HepG2 (cell line): ENCODE data around the gene SF3B5. TPM values are rescaled to one million over a fixed set of nuclear protein-coding genes. Genes with fewer than 3 reads are reported as not detected.

ENCODE experiments used
- ADNP ChIP-seq: sonication (generic); formaldehyde crosslinking; IDR thresholded peaks from 2 replicates; pipeline ENCODE4 v1.4.0; 2020; ENCODE audit warnings: missing genetic modification reagents
- GRHL1 ChIP-seq: sonication (generic); formaldehyde crosslinking; conservative IDR thresholded peaks from 2 replicates; pipeline ENCODE4 v1.8.0; 2022; ENCODE audit warnings: missing genetic modification reagents
- MIXL1 ChIP-seq: IDR thresholded peaks from 2 replicates; pipeline ENCODE4 v1.6.1; 2016
- MLXIP ChIP-seq: sonication (generic); formaldehyde crosslinking; IDR thresholded peaks from 2 replicates; pipeline ENCODE4 v1.9.0; 2021; ENCODE audit warnings: missing genetic modification reagents, borderline replicate concordance
- NCOA5 ChIP-seq: sonication (generic); formaldehyde crosslinking; IDR thresholded peaks from 2 replicates; pipeline ENCODE4 v1.4.0; 2020; ENCODE audit warnings: missing genetic modification reagents
- PCBP2 ChIP-seq: fragments of 200-400 bp; formaldehyde crosslinking; optimal IDR thresholded peaks from 2 replicates; pipeline ENCODE3; 2018; ENCODE audit warnings: low read length, low read depth; ENCODE audit not compliant: poor library complexity, severe bottlenecking
- PTBP1 ChIP-seq: fragments of 200-400 bp; formaldehyde crosslinking; IDR thresholded peaks from 2 replicates; pipeline ENCODE4 v1.6.1; 2018; ENCODE audit warnings: low read length, low read depth; ENCODE audit not compliant: poor library complexity, severe bottlenecking
- SALL1 ChIP-seq: sonication (generic); formaldehyde crosslinking; IDR thresholded peaks from 2 replicates; pipeline ENCODE4 v1.8.0; 2022; ENCODE audit warnings: mild to moderate bottlenecking, missing genetic modification reagents
- SNAPC4 ChIP-seq: sonication (generic); formaldehyde crosslinking; IDR thresholded peaks from 2 replicates; pipeline ENCODE4 v1.4.0; 2020; ENCODE audit warnings: mild to moderate bottlenecking, missing genetic modification reagents
- TBL1XR1 ChIP-seq: fragments of 150-350 bp; IDR thresholded peaks from 2 replicates; pipeline ENCODE4 v1.6.1; 2014; ENCODE audit warnings: borderline replicate concordance, low read length; ENCODE audit not compliant: partially characterized antibody
- TFE3 ChIP-seq: IDR thresholded peaks from 2 replicates; pipeline ENCODE4 v1.6.1; 2016
- ZBTB43 ChIP-seq: sonication (generic); formaldehyde crosslinking; conservative IDR thresholded peaks from 2 replicates; pipeline ENCODE4 v1.4.0; 2020; ENCODE audit warnings: missing genetic modification reagents
- ZFP1 ChIP-seq: IDR thresholded peaks from 2 replicates; pipeline ENCODE4 v1.6.1; 2016
- ZNF44 ChIP-seq: sonication (generic); formaldehyde crosslinking; IDR thresholded peaks from 2 replicates; pipeline ENCODE4 v1.5.1; 2020; ENCODE audit warnings: mild to moderate bottlenecking, missing genetic modification reagents
- ZNF75D ChIP-seq: sonication (generic); formaldehyde crosslinking; IDR thresholded peaks from 2 replicates; pipeline ENCODE4 v1.8.1; 2023; ENCODE audit warnings: missing genetic modification reagents, mild to moderate bottlenecking, borderline replicate concordance
- ZNF879 ChIP-seq: sonication (generic); formaldehyde crosslinking; IDR thresholded peaks from 2 replicates; pipeline ENCODE4 v1.8.1; 2023; ENCODE audit warnings: missing genetic modification reagents
- polyA plus RNA-seq, 8 experiments: library from polyadenylated mRNA; depleted of rRNA in 3 of 8; stranded (reverse) in 7 of 8; unstranded in 1 of 8; fragments of >200 nt; fragmentation: Illumina TruSeq in 4 of 8; extraction: Trizol in 4 of 8; gene quantifications; 2 replicates each; pipeline versions ENCODE4 v1.2.1 to v1.2.3, GENCODE V29; 2011 to 2016; ENCODE audit warnings: low read depth in 4 of 8, missing spikeins in 1 of 8, mixed read lengths in 1 of 8; ENCODE audit not compliant: insufficient read depth in 1 of 8
- total RNA-seq, 5 experiments: library from RNA; depleted of rRNA; stranded (reverse); fragments of >200 nt; fragmentation: Illumina TruSeq; extraction: Trizol; gene quantifications; 2 replicates each; pipeline ENCODE4 v1.2.3, GENCODE V29; 2016; ENCODE audit warnings: low read depth in 1 of 5

SF3B5 gene
- total and polyA plus RNA-seq, 2 of the 13 experiments (the other 11 are each of a cell fraction or from before 2014, with no cell fraction given) = 263 to 292 TPM

- TF ChIP-seq SNAPC4 (CRISPR knock-in tag) = 0 out of 2 replicates have a peak, but pooled peaks have one; percentile 67
- peak; percentile 78 for TF ChIP-seq TFE3 (CRISPR knock-in tag)
- peak; percentile 96 for TF ChIP-seq SALL1 (CRISPR knock-in tag)
- no peak for TF ChIP-seq ZNF75D (CRISPR knock-in tag)
- TF ChIP-seq MLXIP (CRISPR knock-in tag) = no peak
- no peak for TF ChIP-seq GRHL1 (CRISPR knock-in tag)
- 0 out of 2 replicates have a peak, but pooled peaks have one; percentile 18 for TF ChIP-seq ZBTB43 (CRISPR knock-in tag)
- peak; percentile 96 for TF ChIP-seq MIXL1
- TF ChIP-seq NCOA5 (CRISPR knock-in tag) = no peak
- peak; percentile 96 for TF ChIP-seq TBL1XR1
- TF ChIP-seq ADNP (CRISPR knock-in tag) = no peak
- TF ChIP-seq ZNF44 (CRISPR knock-in tag) = 0 out of 2 replicates have a peak, but pooled peaks have one; percentile 26
- no peak for TF ChIP-seq PTBP1
- TF ChIP-seq ZFP1 (CRISPR knock-in tag) = 0 out of 2 replicates have a peak, but pooled peaks have one; percentile 83
- no peak for TF ChIP-seq PCBP2
- no peak for TF ChIP-seq ZNF879 (CRISPR knock-in tag)
Measured at GRCh38 chr6:144095134-144096002, at the start of gene SF3B5 (continued).
